ENCODE results near the gene NEAT1. TPM values are rescaled to one million over a fixed set of nuclear protein-coding genes. Genes with fewer than 3 reads are reported as not detected.

The NEAT1 gene
- total and polyA plus RNA-seq, 9 of the 15 experiments (the other 6 are each of a cell fraction or from before 2014, with no cell fraction given) = 20.1 to 389 (median 62.8) TPM

GRCh38 chr11:65422633-65423515 lies at the start of gene NEAT1 (continued):
- TF ChIP-seq ZNF212 (CRISPR knock-in tag; IDR thresholded peaks at IDR 0.05) (peak; percentile 99), MAFF (IDR thresholded peaks at IDR 0.05; ENCODE audit: low read length) (peak; percentile 24; the same call in 1 of the 2 replicates), SRSF3 (IDR thresholded peaks at IDR 0.05; ENCODE audit: insufficient read depth, low read length) (0 out of 2 replicates have a peak, but pooled peaks have one; percentile 82), RREB1 (CRISPR knock-in tag; IDR thresholded peaks at IDR 0.05) (peak; percentile 96; the same call in 1 of the 2 replicates), CREB3L1 (IDR thresholded peaks at IDR 0.05; ENCODE audit: borderline replicate concordance, low read depth) (no peak; the same call in 1 of the 2 replicates), ZNF507 (tag; conservative IDR thresholded peaks at IDR 0.05) (no peak), ELK3 (CRISPR knock-in tag; IDR thresholded peaks at IDR 0.05) (peak; percentile 100), POLR2H (tag; IDR thresholded peaks at IDR 0.05; ENCODE audit: low read depth) (no peak), BRCA1 (IDR thresholded peaks at IDR 0.05) (no peak), BRCA1 (CRISPR knock-in tag; IDR thresholded peaks at IDR 0.05) (no peak), POLR2A (conservative IDR thresholded peaks at IDR 0.05) (peak; percentile 100), ZNF24 (IDR thresholded peaks at IDR 0.05) (peak; percentile 54), ZNF644 (tag; IDR thresholded peaks at IDR 0.05; ENCODE audit: low read depth) (no peak; the same call in 1 of the 2 replicates), CEBPZ (IDR thresholded peaks at IDR 0.05; ENCODE audit: borderline replicate concordance, low read depth, low read length) (peak; percentile 45), SMC3 (conservative IDR thresholded peaks at IDR 0.05; ENCODE audit: insufficient read depth, low read depth, low read length) (no peak; the same call in 1 of the 2 replicates), ZNF124 (CRISPR knock-in tag; IDR thresholded peaks at IDR 0.05) (no peak)

All from K562 (cell line).